GM18507 (cell line): ENCODE results near the gene TMEM184A.

Experiments
- DNase-seq: peaks from one replicate; pipeline ENCODE4 v3.0.0; 2011; ENCODE audit warnings: low read depth; ENCODE audit not compliant: insufficient read length; ENCODE audit errors: extremely low spot score
- FAIRE-seq: peaks from 2 replicates; lab custom pipeline; 2011; peaks lifted over from hg19 to GRCh38; lab: Jason Lieb, UNC

TMEM184A gene

DNA sequence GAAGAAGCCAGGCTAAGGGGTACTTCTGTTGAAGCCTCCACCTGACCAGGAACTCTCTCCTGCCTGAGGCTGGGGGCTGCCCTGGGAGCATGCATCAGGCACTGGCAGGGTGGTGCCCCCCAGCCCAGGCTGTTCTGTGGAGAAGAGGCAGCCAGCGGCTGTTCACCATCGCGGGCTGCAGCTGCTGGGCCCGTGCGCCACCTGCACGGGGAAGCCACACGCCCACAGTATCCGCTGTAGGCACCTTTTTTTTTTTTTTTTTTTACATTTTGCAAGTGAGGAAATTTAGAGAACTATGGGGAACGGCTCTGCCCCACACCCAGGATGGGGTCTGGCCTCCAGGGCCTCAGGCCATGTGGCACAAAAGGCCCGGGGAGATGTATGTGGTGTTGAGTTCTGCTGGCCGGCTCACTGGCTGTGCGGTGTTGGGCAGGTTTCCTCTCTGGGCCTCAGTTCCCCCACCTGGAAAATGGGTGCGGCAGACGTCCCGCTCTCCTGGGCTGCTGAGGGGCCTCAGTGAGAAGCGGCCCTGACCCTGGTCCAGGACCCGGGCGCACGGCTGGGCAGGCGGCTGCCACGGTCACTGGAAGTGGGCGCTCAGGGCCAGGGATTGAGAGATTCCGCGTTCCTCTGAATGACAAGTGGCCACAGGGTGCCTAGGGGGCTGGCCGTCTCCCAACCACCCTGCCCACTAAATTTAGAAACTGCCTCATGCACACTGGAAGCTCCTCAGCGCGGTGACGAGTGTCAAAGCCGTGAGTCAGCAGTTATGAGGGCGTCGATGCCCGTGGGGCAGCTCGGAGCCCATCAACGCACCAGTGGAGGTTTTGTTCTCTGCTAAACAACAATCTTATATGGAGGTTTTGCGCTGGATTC is 43.0 kb downstream of the TMEM184A start:
- FAIRE-seq, result peak; percentile 5
- peak; percentile 32 for DNase-seq

DNA sequence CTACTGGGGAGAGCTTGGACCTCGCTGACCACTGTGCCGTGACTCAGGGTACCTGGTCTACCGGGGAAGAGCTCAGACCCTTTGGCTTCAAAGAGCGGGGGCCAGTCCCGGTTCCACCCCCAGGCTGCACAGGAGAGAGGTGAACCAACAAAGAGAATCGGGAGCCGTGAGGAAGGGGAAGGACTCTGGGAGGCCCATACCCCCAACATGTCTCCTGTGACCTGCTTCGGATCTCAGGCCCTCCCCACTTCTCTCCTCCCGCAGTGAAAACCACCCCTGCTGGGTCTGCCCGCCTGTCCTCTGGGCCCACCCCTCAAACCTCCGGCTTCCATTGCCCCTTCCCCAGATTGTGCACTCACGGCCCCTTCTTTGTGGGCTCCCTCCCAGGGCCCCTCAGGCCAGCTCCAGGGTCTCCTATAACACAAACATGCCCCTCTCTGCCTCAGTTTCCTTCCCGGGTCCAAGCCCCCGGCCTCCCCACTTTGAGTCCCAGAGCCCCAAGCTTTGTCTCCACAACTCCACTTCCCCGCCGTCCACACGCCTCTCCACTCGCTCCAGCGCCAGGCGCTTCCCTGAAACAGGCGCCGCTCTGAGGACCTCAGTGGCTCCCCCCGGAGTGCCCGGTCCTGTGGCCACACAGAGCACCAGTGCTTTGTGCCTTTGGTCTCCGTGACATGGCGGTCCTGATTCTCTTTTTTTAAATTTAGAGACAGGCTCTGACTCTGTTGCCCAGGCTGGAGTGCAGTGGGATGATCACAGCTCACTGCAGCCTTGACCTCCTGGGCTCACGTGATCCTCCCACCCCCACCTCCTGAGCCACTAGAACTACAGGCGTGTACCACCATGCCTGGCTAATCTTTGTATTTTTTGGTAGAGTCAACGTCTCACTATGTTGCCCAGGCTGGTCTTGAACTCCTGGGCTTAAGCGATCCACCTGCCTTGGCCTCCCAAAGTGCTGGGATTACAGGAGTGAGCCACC is 44.3 kb downstream of the TMEM184A start:
- DNase-seq, result no peak
- no peak for FAIRE-seq

DNA sequence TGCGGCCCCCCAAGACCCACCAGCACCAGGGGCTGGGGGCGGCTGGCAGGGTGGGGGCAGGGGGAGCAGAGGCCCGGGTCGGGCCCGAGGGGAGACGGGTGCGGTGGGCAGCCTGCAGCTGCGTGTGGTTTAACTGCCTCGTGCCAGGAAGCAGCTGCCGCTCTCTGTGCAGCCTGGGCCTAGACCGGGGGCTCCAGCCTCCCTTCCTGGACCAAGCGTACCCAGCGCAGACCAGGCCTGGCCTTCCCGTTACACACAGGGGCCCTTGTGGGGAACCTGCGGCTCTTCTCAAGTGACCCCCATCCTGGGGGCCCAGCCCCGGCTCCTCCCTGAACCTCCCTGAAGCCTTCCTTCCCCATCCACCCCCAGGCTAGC is 45.2 kb downstream of the TMEM184A start:
- DNase-seq (no peak), FAIRE-seq (no peak)

DNA sequence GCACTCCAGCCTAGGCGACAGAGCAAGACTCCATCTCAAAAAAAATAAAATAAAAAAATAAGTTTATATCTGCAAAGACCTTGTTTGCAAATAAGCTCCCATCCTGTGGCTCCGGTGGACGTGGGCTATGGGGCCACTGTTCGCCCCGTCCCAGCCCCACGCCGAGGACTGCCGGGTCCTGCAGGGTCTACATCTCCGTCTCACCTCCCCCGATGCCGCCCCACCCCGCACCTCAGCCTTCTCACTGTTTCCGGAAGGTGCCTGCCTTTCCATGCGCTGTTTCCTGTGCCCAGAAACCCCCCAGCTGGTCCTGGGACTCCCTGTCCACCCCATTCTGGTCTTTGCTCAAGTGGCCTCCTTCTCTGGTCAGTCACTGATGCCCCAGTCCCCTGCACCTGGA is 46.8 kb downstream of the TMEM184A start:
- FAIRE-seq (no peak), DNase-seq (no peak)

DNA sequence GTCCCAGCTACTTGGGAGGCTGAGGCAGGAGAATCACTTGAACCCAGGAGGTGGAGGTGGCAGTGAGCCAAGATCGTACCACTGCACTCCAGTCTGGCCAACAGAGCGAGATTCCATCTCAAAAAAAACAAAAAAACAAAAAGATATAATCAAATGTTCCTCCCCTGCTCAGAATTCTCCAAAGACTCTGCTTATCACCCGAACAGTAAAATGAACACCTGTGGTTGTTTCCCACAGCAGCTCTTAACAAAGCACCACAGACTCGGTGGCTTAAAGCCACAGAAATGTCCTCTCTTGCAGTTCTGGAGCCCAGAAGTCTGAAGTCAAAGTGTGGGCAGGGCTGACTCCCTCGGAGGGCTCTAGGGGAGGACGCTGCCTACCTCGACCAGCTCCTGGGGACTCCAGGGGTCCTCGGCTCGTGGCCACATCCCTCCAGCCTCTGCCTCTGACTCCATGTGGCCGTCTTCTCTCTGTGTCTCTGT is 47.7 kb downstream of the TMEM184A start:
- no peak for DNase-seq
- FAIRE-seq, result no peak

DNA sequence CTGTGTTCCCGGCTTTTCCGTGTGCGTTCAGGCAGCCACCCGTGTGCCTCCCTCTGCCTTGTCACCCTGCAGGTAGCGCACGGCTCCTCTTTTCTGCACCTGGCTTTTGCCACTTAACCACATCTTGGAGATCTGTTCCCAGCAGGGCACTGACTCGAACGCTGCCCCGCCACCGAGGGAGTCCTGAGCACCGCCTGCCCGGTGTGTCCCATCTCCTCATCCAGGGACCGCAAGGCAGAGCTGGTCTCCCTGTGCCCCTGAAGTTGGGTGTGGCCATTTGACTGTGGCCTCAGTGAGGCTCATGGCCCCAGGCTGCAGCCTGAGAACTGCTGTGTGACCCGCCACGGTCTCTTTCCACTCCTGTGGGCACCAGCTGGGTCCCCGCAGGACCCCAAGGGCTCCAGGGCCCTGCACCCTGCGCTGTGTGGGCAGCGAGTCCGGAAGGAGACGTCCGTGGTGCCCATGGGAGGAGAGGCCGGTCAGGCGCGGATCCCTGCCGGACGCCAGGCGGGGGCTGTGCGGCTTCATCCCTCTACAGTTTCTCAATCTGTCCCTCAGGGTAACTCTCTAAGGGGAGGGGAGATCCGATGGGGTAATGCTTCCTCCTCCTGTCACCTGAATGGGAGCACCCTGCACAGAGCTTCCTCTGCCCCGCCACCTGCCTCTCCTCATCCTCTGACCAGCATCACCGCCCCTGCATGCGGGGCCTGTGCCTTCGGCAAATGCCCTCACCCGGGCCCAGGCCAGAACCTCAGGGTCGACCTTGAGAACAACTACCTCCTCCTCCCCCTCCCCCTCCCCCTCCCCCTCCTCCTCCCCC is 50.1 kb downstream of the TMEM184A start:
- DNase-seq (no peak), FAIRE-seq (no peak)

DNA sequence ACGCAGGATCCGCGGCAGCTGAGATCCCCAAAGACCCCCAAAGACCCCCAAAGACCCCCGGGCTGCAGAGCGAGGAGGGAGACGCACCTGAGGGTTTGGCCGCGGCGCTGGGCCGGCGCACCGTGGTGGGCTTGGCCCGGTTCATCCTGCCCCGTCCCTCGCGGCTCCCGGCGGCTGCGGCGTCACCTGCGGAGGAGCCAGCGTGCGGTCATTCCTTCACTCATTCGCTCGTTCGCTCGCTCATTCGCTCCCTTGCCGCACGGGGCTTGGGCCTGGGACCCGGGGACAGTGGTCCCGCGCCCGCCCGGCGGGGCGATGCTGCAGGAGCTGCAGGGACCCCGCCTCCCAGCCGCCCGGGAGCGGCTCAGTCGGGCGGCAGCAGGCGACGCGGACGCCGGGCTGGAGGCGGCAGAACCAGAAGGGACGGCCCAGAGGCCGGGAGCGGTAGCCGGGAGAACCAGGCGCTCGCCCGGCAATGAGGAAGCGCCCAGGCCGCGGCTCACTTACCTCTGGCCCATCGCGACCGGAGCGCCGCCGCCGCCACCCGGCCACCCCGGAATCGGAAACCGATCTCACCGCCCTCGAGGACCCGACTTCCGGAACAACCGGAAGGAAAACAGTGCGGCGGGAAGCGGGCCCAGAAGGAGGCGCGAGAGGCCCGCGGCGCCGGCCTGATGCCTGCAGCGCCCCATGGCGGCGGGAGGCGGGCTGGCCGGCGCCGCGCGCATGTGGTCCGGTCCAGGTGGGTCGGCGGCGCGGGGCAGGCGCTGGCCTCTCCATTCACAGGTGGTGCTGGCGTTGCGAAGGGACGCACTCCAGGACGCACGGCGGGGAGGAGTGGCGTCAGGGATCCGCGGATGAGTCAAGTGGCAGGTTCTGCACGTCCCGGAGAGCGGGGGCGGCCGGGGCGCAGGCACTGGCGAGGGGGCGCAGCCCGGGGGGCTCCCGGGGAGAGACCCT is 51.9 kb downstream of the TMEM184A start, which contains the start of gene INTS1:
Gene INTS1 (minus strand): TSS at position 574 of the 960 bp plus-strand sequence. CDS start 429 bp downstream, at position 145.
- peak; percentile 87 for FAIRE-seq

DNA sequence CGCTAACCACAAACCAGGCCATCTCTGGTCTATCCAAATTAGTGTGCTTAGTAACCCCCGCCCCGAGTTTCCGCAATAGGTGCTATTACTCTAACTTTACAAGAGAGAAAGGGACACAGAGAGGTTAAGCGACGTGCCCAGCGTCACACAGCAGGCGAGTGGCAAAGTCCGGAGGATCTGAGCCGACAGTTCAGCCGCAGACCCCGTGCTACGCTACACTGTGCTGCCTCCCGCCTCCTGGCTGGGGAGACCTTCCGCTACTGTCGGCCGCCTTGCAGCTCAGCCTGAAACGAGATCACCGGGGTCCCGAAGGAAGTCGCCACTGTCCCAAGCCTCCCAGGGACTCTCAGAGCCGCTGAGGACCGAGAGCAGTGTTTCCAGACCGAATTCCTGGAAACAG is 52.6 kb downstream of the TMEM184A start:
- FAIRE-seq, result no peak
- no peak for DNase-seq

More for the DNA sequence above, 51.9 kb downstream of the TMEM184A start, which contains the start of gene INTS1:
- DNase-seq, result peak; percentile 89

DNA sequence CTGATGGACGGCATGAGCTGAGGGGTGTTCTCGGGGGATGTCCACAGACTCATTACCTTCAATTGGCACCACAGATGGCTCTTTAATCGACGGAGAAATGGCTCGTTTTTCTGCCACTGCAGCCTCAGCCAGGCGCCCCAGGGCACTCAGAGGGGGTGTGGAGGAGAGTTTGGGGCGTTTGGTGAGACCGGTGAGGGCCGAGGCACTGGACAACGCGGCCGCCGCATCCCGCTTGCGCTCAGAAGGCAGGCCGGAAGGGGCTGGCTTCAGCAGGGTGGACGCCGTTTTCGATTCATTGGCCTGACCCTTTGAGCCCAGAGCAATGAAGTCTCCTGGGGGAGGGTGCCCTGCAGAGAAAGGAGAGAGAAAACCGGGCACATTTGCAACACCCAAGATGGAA is 53.2 kb downstream of the TMEM184A start:
- FAIRE-seq (no peak), DNase-seq (no peak)

DNA sequence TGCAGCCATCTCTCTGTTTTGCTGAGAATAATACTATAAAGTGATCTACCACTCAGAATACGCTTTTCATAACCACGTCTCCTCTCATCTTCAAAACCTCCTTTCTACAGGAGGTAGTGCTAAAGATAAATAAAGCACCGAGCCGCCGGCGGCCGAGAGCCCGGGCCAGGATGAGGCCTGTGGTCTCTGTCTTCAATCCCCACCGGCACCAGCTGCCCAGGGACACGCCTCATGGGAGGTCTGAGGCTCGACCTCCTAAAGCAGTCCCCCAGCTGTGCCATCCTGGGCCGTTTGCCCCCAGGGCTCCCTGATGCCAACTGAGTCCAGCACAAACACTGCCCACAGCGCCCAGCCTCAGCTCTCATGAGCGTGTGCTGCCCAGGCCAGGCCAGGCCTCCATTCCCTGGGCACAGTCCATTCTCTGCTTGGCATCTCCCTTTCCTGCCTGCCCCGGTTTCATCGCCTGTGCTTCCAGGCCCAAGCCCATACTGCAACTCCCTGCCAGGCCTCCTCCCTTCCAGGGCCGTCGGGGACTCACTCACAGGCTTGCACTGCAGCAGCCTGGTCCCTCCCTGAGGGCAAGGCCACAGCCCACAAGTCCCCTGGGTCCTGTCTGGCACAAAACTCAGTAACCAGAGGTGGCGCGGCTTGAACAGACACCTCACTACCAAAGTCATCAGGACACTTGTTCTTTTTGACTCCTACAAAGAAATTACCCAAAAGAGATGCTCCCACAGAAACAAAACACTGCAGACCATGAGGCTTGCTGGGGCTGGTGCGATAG is 54.3 kb downstream of the TMEM184A start:
- DNase-seq, result no peak

DNA sequence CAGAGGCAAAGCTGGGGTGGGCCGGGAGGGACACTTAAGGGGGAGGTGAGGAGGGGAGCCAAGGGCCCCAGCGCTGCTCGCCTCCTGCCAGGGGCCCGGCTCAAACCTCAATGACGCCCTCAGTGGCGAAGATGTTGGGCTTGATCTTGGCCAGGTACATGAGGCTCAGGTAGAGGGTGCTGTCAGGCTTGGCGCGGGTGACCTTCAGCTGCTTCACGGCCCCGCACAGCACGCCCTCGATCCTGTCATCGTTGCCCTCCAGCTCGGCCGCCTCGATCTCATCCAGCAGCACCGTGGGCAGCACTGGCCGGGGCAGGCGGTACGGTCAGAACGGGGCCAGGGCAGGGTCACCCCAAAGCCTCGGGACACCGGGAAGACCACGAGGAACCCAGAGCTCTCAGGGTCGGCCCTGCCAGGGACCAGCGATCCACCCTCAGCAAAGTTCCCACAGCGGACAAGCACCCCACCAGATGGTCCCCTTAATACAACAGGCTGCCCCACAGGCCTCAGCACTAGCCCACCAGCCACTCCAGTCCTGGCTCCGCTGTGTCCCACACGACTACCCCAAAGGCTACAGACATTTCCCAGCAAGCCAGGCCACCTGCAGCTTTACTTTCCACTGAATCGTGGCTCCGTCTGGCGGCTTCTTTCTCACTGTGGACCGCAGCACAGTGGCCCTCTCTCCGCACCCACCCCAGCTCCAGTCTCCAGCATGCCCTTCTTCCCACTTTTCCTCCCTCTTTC is 55.8 kb downstream of the TMEM184A start:
- DNase-seq (no peak), FAIRE-seq (no peak)

More for the DNA sequence above, 54.3 kb downstream of the TMEM184A start:
- FAIRE-seq, result no peak

DNA sequence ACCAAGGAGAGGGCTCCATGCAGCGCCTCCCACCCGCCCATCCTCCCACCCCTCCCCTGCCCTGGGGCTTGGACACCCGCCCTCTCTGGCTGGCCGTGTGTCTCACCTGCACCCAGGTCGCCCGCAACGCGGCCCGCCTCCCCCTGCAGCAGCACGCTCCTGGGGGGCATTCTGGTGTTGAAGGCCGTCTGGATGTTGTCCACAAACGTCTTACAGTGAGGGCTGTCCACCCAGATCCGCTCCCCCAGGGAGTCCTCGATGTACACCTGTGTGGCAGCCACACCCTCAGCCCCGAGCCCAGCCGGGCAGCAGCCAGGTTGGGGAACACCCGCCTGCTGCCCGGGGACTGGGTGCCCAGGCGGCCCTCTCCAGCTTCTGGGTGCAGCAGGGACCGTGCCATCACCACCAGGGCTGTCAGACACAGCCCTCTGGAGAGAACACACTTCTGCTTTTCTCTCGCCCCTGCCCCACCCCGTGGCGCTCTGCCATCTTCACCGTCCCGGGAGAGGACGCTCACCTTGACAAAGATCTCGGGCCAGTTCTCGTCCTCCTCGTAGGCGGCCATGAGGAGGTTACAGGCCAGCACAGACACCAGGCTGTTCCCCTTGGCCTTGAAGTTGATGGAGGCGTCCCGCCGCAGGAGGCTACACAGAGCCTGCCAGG is 56.5 kb downstream of the TMEM184A start:
- FAIRE-seq (no peak), DNase-seq (no peak)

DNA sequence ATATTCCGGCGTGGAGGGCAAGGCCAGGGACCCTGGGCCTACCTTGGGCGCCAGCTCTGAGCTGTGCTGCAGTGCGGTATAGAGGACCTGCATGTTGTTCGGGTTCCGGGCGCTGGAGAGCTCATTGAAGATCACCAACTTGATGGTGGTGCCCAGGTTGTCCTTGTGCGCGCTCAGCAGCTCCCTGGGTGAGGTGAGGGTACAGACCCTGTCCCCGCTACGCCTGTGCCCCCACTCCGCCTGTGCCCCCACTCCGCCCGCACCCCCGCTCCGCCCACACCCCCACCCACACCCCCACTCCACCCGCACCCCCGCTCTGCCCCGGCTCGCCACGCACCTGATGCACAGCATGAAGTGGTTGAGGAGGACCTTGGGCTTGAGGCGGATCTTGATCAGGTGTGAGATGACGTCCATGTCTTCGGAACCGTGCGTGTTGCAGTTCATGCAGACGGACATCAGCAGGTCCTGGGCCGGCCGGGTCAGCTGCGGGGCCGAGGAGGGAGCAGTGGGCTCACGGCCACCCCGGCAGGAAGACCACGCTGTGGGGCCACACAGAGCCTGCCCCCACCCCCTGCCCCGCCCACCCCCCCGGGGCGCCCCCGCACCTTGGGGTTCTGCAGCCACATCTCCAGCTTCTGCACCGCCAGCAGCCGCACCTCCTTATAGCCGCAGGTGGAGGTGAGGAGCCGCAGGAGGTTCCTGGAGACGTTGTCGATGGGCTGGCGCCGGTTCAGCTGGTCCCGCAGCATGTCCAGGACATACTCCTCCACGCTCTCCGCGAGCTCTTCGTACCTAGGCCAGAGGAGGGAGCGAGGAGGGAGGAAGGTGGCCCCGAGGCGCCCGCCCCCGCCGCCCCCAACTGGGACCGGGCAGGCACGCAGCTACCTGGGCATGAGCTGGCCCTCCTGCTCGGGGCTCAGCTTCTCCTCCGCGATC is 57.4 kb downstream of the TMEM184A start:
- DNase-seq (no peak), FAIRE-seq (no peak)

DNA sequence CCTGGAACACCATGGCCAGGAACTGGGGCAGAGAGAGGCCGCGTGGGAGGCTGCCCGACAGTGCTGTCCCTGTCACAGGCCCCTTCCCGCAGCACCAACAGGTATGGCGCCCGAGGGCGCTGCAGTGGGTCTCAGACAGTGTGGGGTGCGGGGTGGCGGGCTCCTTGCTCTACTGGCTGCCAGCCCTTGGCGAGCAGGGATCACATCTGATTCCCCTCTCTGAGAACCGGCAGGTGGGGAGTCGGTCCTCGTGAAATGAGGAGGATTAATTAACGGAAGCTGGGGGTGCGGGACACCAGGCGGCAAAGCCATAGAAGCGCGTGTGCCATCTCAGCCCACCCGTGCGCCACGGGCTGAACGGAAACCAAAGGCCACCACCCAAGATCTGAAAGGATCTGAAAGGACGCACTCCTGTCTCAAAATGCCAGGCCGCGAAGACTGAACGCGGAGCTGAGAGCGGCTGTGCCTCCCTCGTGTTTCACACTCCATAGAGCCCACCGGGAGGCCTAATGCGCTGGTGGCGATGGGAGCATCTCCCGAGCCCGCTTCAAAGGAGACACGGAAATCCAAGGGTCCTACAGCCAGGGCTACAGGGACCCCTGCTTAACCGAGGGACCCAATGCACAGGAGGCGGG is 58.6 kb downstream of the TMEM184A start:
- FAIRE-seq, result no peak

More for the DNA sequence above, 58.6 kb downstream of the TMEM184A start:
- DNase-seq, result no peak
